Natural killer cell (primary cell): Measurements from ENCODE around the gene IRAK4. TPM values are rescaled to one million over a fixed set of nuclear protein-coding genes. Genes with fewer than 3 reads are reported as not detected.
A peak's percentile ranks its signal among the peaks of the same experiment; 100 is the strongest.

Experiments
- ATAC-seq, 3 donors: fragments of 150-1000 bp in 2 of 3; fragments of 200-7000 bp in 1 of 3; cut with Tn5 transposase; 1 replicate in 1 of 3; 2 replicates in 2 of 3; pipeline ENCODE4 v1.10.0; 2021; ENCODE audit warnings: mild to moderate bottlenecking in 2 of 3, moderate library complexity in 2 of 3
- DNase-seq, 2 donors: peaks; one replicate each; pipeline versions ENCODE4 v3.0.0 to v3.0.0-alpha.2; 2013 to 2021; ENCODE audit warnings: mixed read lengths in 1 of 2
- H3K27ac ChIP-seq: one replicate; pipeline ENCODE4 v1.5.1; 2013; ENCODE audit warnings: mild to moderate bottlenecking, low read length
- H3K27me3 ChIP-seq: one replicate; pipeline ENCODE4 v1.6.1; 2013; ENCODE audit warnings: low read length; ENCODE audit not compliant: control insufficient read depth, insufficient read depth
- H3K36me3 ChIP-seq: one replicate; pipeline ENCODE4 v1.6.1; 2013; ENCODE audit warnings: low read length; ENCODE audit not compliant: control insufficient read depth, insufficient read depth
- H3K4me1 ChIP-seq: one replicate; pipeline ENCODE4 v1.6.1; 2013; ENCODE audit warnings: low read length; ENCODE audit not compliant: control insufficient read depth, insufficient read depth
- H3K4me3 ChIP-seq: one replicate; pipeline ENCODE4 v1.5.1; 2013; ENCODE audit warnings: low read length
- H3K9me3 ChIP-seq: one replicate; pipeline ENCODE4 v1.6.1; 2013; ENCODE audit warnings: low read length; ENCODE audit not compliant: control insufficient read depth, insufficient read depth
- H3K27ac Mint-ChIP-seq, 2 donors: one replicate each; pipeline ENCODE4 v1.8.0; 2022; ENCODE audit warnings: mild to moderate bottlenecking in 2 of 2, mixed read lengths in 2 of 2, moderate library complexity in 1 of 2
- H3K27me3 Mint-ChIP-seq, 2 donors: one replicate each; pipeline ENCODE4 v1.8.0; 2022; ENCODE audit warnings: low read depth in 2 of 2, mixed read lengths in 2 of 2
- H3K36me3 Mint-ChIP-seq: one replicate; pipeline ENCODE4 v1.8.0; 2022; ENCODE audit warnings: mixed read lengths
- H3K4me1 Mint-ChIP-seq, 2 donors: one replicate each; pipeline ENCODE4 v1.8.0; 2022; ENCODE audit warnings: mixed read lengths in 2 of 2
- H3K4me3 Mint-ChIP-seq: one replicate; pipeline ENCODE4 v1.8.0; 2022; ENCODE audit warnings: mild to moderate bottlenecking, moderate library complexity, mixed read lengths
- H3K9me3 Mint-ChIP-seq, 2 donors: one replicate each; pipeline ENCODE4 v1.8.0; 2022; ENCODE audit warnings: mixed read lengths in 2 of 2
- WGBS: methylation state at CpG from one replicate; pipeline ENCODE4 v1.1.7; 2013; ENCODE audit warnings: missing lambda C conversion rate; ENCODE audit not compliant: insufficient coverage; 5-methylcytosine and 5-hydroxymethylcytosine counted together
- intact Hi-C: fragments of 100-400 bp; cut with micrococcal nuclease; formaldehyde crosslinking; loops from one replicate; pipeline ENCODE4 v1.14.2; 2022
- total RNA-seq, 4 donors: library from RNA; stranded (reverse); fragments of 120-200 nt in 1 of 4; gene quantifications; one replicate each; pipeline versions ENCODE4 v1.2.3 to v1.2.4, GENCODE V29; 2013 to 2022
- TF ChIP-seq, protein P1 (sequence below): fragments of 200-600 bp; IDR thresholded peaks from one replicate; pipeline ENCODE4 v1.8.0; 2022; ENCODE audit warnings: antibody characterized with exemption

IRAK4 gene
- total RNA-seq, 3 donors from 2014 or later (not counting 1 experiment from before 2014, with no cell fraction given), result 60.6 to 70.4 (median 70.3) TPM

DNA sequence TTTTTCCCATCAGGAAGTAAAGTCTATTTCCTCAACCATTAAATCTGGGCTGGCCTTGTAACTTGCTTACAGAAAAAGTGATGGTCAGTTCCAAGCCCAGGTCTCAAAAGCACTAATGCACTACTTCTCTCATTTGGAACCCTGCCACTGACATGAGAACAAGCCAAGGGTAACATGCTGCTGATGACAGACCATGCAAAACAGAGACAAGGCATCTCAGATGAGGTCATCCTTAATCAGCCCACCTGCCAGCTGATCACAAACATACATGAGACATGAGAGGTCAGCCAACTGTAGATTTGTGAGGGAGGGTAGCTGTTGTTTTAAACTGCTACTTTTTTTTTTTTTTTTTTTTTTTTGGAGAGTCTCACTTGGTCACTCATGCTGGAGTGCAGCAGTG lies 31.2 kb downstream of the IRAK4 start:
- H3K27me3 Mint-ChIP-seq, result no peaks in the 10 kb centered on the region
- Histone ChIP-seq H3K27me3 (no peaks in the 10 kb centered on the region), H3K4me3 (no peak overlapping the region), H3K9me3 (no peaks in the 10 kb centered on the region), H3K27ac (no peak overlapping the region), H3K4me1 (no peaks in the 10 kb centered on the region), H3K36me3 (peaks cover 35% of the 10 kb centered on the region)
- no peak for ATAC-seq
- peak overlapping the region in 1 of 2 donors; percentile 36 for H3K27ac Mint-ChIP-seq
- TF ChIP-seq, protein P1, sequence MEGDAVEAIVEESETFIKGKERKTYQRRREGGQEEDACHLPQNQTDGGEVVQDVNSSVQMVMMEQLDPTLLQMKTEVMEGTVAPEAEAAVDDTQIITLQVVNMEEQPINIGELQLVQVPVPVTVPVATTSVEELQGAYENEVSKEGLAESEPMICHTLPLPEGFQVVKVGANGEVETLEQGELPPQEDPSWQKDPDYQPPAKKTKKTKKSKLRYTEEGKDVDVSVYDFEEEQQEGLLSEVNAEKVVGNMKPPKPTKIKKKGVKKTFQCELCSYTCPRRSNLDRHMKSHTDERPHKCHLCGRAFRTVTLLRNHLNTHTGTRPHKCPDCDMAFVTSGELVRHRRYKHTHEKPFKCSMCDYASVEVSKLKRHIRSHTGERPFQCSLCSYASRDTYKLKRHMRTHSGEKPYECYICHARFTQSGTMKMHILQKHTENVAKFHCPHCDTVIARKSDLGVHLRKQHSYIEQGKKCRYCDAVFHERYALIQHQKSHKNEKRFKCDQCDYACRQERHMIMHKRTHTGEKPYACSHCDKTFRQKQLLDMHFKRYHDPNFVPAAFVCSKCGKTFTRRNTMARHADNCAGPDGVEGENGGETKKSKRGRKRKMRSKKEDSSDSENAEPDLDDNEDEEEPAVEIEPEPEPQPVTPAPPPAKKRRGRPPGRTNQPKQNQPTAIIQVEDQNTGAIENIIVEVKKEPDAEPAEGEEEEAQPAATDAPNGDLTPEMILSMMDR, result no peak
- H3K36me3 Mint-ChIP-seq, result no peaks in the 10 kb centered on the region
- no peak overlapping the region for H3K4me3 Mint-ChIP-seq
- intact Hi-C loops, result no loop called here
- no peaks in the 10 kb centered on the region for H3K9me3 Mint-ChIP-seq
- no peak for DNase-seq
- H3K4me1 Mint-ChIP-seq, result peaks cover 0 to 5% of the 10 kb centered on the region in 2 donors

DNA sequence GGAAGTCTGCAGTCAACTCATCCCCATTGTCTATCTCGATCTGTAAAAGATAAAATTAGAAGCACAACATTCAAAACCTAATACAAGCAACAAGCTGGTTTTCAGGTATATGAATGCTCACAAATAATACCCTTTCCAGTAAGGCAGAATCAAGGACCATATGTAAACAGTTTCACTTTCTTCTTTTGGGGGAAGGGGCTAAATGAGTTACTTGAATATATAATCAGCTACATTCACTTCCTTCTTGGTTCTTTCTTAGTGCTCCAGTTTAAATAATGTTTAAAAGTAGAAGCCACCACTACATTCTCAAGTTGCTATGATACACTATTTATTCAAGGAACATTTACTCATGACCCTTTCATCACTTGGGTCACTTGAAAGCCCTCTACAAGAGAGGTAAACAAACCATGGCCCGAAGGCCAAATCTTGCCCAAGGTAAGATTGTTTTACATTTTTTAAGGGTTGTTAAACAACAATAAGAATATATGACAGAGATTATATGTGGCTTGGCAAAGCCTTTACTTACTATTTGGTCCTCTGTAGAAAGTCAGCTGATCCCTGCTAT lies 37.0 kb downstream of the IRAK4 start:
- H3K36me3 Mint-ChIP-seq, result peaks cover 6% of the 10 kb centered on the region
- DNase-seq (no peak), ATAC-seq (no peak)
- Histone ChIP-seq H3K4me1 (no peaks in the 10 kb centered on the region), H3K27ac (no peak overlapping the region), H3K9me3 (no peaks in the 10 kb centered on the region), H3K27me3 (no peaks in the 10 kb centered on the region), H3K36me3 (peaks cover 58% of the 10 kb centered on the region), H3K4me3 (no peak overlapping the region)
- intact Hi-C loops, result no loop called here
- no peaks in the 10 kb centered on the region for H3K27me3 Mint-ChIP-seq
- no peak overlapping the region for H3K4me3 Mint-ChIP-seq
- WGBS, result 67% methylated on average over 1 of the region's 2 CpGs
- no peak overlapping the region for H3K27ac Mint-ChIP-seq
- H3K4me1 Mint-ChIP-seq, result peaks cover 0 to 5% of the 10 kb centered on the region in 2 donors
- TF ChIP-seq, protein P1, result no peak
- H3K9me3 Mint-ChIP-seq, result no peaks in the 10 kb centered on the region

DNA sequence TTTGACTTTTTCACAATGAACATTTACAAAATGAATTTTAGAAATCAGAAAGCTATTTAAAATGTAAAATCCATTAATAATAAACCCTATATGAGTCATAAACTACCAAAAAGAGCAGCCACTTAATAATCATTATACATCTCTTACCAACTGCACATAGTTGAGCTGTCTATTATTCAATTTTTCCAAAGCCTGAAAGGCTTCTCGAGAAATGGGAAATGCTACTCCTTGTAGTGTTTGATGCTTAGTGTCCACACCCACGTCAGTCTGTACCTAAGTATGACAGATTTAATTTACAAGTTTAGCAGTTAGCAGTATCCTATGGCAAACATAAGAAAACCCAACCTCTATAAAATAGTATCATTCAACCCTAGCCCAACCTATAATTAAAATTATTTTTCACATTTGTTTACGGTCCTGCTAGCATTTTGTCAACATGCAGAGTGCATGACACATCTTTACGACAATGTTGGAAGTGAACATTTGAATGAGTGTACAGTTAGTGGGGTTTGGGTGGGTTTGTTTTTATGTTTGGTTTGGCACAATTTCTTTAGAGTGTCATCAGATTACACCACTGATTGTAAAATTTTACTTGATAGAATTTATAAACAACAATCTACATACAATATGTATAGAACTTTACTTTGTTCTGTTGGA lies 38.9 kb downstream of the IRAK4 start:
- H3K27ac Mint-ChIP-seq, result no peak overlapping the region
- Histone ChIP-seq H3K4me1 (no peaks in the 10 kb centered on the region), H3K4me3 (no peak overlapping the region), H3K36me3 (peaks cover 65% of the 10 kb centered on the region), H3K27me3 (no peaks in the 10 kb centered on the region), H3K27ac (no peak overlapping the region), H3K9me3 (no peaks in the 10 kb centered on the region)
- 93% methylated on average over 4 of the region's 4 CpGs for WGBS
- H3K9me3 Mint-ChIP-seq, result no peaks in the 10 kb centered on the region
- peaks cover 6% of the 10 kb centered on the region for H3K36me3 Mint-ChIP-seq
- no peak overlapping the region for H3K4me3 Mint-ChIP-seq
- TF ChIP-seq, protein P1, result no peak
- ATAC-seq, result no peak
- DNase-seq, result no peak
- peaks cover 0 to under 1% of the 10 kb centered on the region in 2 donors for H3K4me1 Mint-ChIP-seq
- H3K27me3 Mint-ChIP-seq, result no peaks in the 10 kb centered on the region
- intact Hi-C loops, result no loop called here
